Measurements from ENCODE around the gene OR51G1.

- TF ChIP-seq YY1 (IDR thresholded peaks at IDR 0.05; ENCODE audit: insufficient read depth, insufficient read length) (no peak), SUZ12 (IDR thresholded peaks at IDR 0.05; ENCODE audit: extremely low read depth, insufficient read depth, insufficient read length) (no peak)
These were observed 33.3 kb upstream of the OR51G1 start for GRCh38 chr11:4957396-4957795.
